ENCODE measurements around the gene ZNF414.

Gene ZNF414

GRCh38 chr19:8463365-8463764, 50.6 kb downstream of the ZNF414 start:
- no peak for DNase-seq (ENCODE audit: low read depth)

GRCh38 chr19:8462571-8462970, 51.4 kb downstream of the ZNF414 start:
- no peak for DNase-seq (ENCODE audit: low read depth)

GRCh38 chr19:8461891-8462290, 52.1 kb downstream of the ZNF414 start:
- DNase-seq (ENCODE audit: low read depth): no peak

- DNase-seq (ENCODE audit: low read depth): no peak
Observed at GRCh38 chr19:8461376-8461775, 52.6 kb downstream of the ZNF414 start.

- DNase-seq (ENCODE audit: low read depth): no peak
Observed at GRCh38 chr19:8460516-8461298, 53.3 kb downstream of the ZNF414 start.

All from T follicular helper cell (primary cell).